HG02678 (cell line): Measurements from ENCODE around the gene METTL15.
"Not testable (repeated sequence)": the region's sequence is repeated elsewhere in the genome, so short reads cannot be mapped to it uniquely, and the experiment has no call there.

ENCODE experiments used
- ATAC-seq: cut with Tn5 transposase; IDR thresholded peaks from one replicate; pipeline ENCODE4 v1.9.1; 2021; ENCODE audit warnings: mild to moderate bottlenecking, moderate library complexity; ENCODE audit not compliant: unreplicated experiment

Gene METTL15

GRCh38 chr11:28108958-28109357 lies 770 bp downstream of the METTL15 start:
- ATAC-seq = no peak

GRCh38 chr11:28110108-28110820 lies 2.1 kb downstream of the METTL15 start:
- ATAC-seq = peak; percentile 35

- ATAC-seq = no peak
Measured at GRCh38 chr11:28110821-28111200, 2.6 kb downstream of the METTL15 start.

- ATAC-seq = no peak
Measured at GRCh38 chr11:28114116-28114515, 5.9 kb downstream of the METTL15 start.

GRCh38 chr11:28114731-28115130 lies 6.5 kb downstream of the METTL15 start:
- ATAC-seq = no peak

GRCh38 chr11:28117712-28118111 lies 9.5 kb downstream of the METTL15 start:
- ATAC-seq = no peak

GRCh38 chr11:28123151-28123581 lies 15.0 kb downstream of the METTL15 start:
- ATAC-seq = no peak

- ATAC-seq = no peak
Measured at GRCh38 chr11:28132548-28132947, 24.4 kb downstream of the METTL15 start.

GRCh38 chr11:28133146-28133545 lies 25.0 kb downstream of the METTL15 start:
- no peak for ATAC-seq

- not testable (repeated sequence) for ATAC-seq
Measured at GRCh38 chr11:28136157-28136556, 28.0 kb downstream of the METTL15 start.

- ATAC-seq = no peak
Measured at GRCh38 chr11:28137366-28137765, 29.2 kb downstream of the METTL15 start.

GRCh38 chr11:28137832-28138231 lies 29.6 kb downstream of the METTL15 start:
- no peak for ATAC-seq

GRCh38 chr11:28139841-28140415 lies 31.7 kb downstream of the METTL15 start:
- ATAC-seq = no peak

- ATAC-seq = no peak
Measured at GRCh38 chr11:28140689-28141455, 32.7 kb downstream of the METTL15 start.

- no peak for ATAC-seq
Measured at GRCh38 chr11:28142724-28143123, 34.5 kb downstream of the METTL15 start.

- no peak for ATAC-seq
Measured at GRCh38 chr11:28144808-28145207, 36.6 kb downstream of the METTL15 start.

GRCh38 chr11:28146123-28146751 lies 38.0 kb downstream of the METTL15 start:
- ATAC-seq = no peak

- ATAC-seq = no peak
Measured at GRCh38 chr11:28152743-28153142, 44.6 kb downstream of the METTL15 start.

- ATAC-seq = no peak
Measured at GRCh38 chr11:28153586-28153985, 45.4 kb downstream of the METTL15 start.

GRCh38 chr11:28168718-28169117 lies 60.5 kb downstream of the METTL15 start:
- ATAC-seq = no peak

- no peak for ATAC-seq
Measured at GRCh38 chr11:28169816-28170215, 61.6 kb downstream of the METTL15 start.
